K562 (cell line): Measurements from ENCODE around the gene TFEB.

Source experiments
- DDX20 ChIP-seq: fragments of 450-650 bp; IDR thresholded peaks from 2 replicates; pipeline ENCODE4 v1.6.1; 2016; ENCODE audit warnings: missing genetic modification characterization, low read depth, mild to moderate bottlenecking, missing compliant biosample characterization, moderate library complexity
- GATA2 ChIP-seq: sonication (generic); formaldehyde crosslinking; IDR thresholded peaks from 2 replicates; pipeline ENCODE4 v1.4.0; 2020; ENCODE audit warnings: mild to moderate bottlenecking, missing genetic modification reagents
- MAX ChIP-seq: sonication (generic); formaldehyde crosslinking; IDR thresholded peaks from 2 replicates; pipeline ENCODE4 v1.9.0; 2022; ENCODE audit warnings: mild to moderate bottlenecking, missing genetic modification reagents
- PHB2 ChIP-seq: fragments of 450-650 bp; IDR thresholded peaks from 2 replicates; pipeline ENCODE4 v1.6.1; 2017; ENCODE audit warnings: low read depth
- SMAD1 ChIP-seq: fragments of 150-350 bp; IDR thresholded peaks from 2 replicates; pipeline ENCODE4 v1.6.1; 2014; ENCODE audit warnings: low read length, low read depth; ENCODE audit not compliant: partially characterized antibody
- TBP ChIP-seq: optimal IDR thresholded peaks from 2 replicates; pipeline ENCODE3; 2011; ENCODE audit warnings: low read depth, low read length, improper control_type of control experiment
- TEAD1 ChIP-seq, 2 experiments: fragments of 450-650 bp in 1 of 2; sonication (generic) in 1 of 2; formaldehyde crosslinking; IDR thresholded peaks; 2 replicates each; pipeline versions ENCODE4 v1.4.0 to v1.8.0; 2020 to 2022; ENCODE audit warnings: mild to moderate bottlenecking in 2 of 2, missing genetic modification reagents in 1 of 2
- XRCC4 ChIP-seq: IDR thresholded peaks from one replicate; pipeline ENCODE4 v1.6.1; 2011; ENCODE audit not compliant: insufficient read depth, insufficient read length; ENCODE audit errors: extremely low read depth

DNA sequence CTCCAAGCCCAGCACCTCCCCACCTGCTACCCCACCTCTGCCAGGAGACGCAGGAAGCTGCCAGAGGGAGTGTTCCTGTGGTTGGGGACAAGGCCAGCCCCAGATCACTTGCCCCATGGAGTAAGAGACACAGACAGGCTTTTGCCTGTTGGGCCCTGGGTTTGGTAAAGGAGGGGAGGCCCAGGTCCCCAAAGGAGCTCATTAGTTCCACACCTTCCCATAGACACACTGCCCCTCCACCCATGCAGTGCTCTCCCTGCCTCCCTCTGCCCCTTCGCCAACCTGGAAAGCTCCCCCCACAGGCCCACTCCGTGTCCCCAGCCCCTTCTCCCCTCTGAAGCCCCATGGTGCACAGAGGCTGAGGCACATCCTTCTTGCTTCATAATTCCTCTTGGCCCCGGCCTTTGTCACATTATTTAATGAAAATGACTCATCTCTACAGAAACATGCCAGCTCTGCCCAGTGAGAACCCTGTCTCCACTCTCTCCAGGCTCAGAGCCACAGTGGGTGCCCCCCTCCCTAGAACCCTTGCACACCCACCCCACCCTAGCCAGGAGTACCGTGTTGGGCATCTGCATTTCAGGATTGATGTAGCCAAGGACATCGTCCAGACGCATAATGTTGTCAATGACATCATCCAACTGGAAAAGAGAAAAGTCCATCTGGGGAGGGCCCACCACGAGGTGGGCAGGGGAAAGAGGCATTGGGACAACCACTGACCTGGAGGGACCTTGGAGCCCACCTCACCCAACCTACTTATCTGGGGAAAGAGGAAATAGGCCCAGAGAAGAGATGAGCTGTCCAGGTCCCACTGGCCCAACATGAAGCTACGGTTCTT, 46.0 kb downstream of the TFEB start:
- TF ChIP-seq DDX20 (tag) (no peak), XRCC4 (no peak), TEAD1 (CRISPR knock-in tag; IDR thresholded peaks at IDR 0.05) (no peak), GATA2 (CRISPR knock-in tag) (no peak), SMAD1 (no peak), PHB2 (no peak), TBP (no peak), MAX (CRISPR knock-in tag) (no peak)
